K562 (cell line): ENCODE measurements around the gene FADS1. TPM values are rescaled to one million over a fixed set of nuclear protein-coding genes. Genes with fewer than 3 reads are reported as not detected.

Experiments used
- ARID1B ChIP-seq: fragments of 450-650 bp; IDR thresholded peaks from 2 replicates; pipeline ENCODE4 v1.6.1; 2016; ENCODE audit warnings: antibody characterized with exemption, mild to moderate bottlenecking, inconsistent platforms
- CBFB ChIP-seq: sonication (generic); formaldehyde crosslinking; IDR thresholded peaks from 2 replicates; pipeline ENCODE4 v1.4.0; 2020; ENCODE audit warnings: mild to moderate bottlenecking, missing genetic modification reagents
- EHMT2 ChIP-seq: fragments of 450-650 bp; IDR thresholded peaks from 2 replicates; pipeline ENCODE4 v1.6.1; 2018; ENCODE audit warnings: antibody characterized with exemption
- GATA2 ChIP-seq: sonication (generic); formaldehyde crosslinking; IDR thresholded peaks from 2 replicates; pipeline ENCODE4 v1.4.0; 2020; ENCODE audit warnings: mild to moderate bottlenecking, missing genetic modification reagents
- HDAC6 ChIP-seq: IDR thresholded peaks from 2 replicates; pipeline ENCODE4 v1.6.1; 2012; ENCODE audit warnings: low read depth, mild to moderate bottlenecking, control low read depth, inconsistent platforms, low read length, moderate library complexity
- HNRNPUL1 ChIP-seq: fragments of 200-400 bp; formaldehyde crosslinking; IDR thresholded peaks from 2 replicates; pipeline ENCODE4 v1.6.1; 2017; ENCODE audit warnings: low read length
- KHSRP ChIP-seq: fragments of 450-650 bp; IDR thresholded peaks from 2 replicates; pipeline ENCODE4 v1.6.1; 2017
- MBD2 ChIP-seq: sonication (generic); IDR thresholded peaks from 2 replicates; pipeline ENCODE4 v1.6.1; 2016; ENCODE audit warnings: low read depth, borderline replicate concordance
- MCM5 ChIP-seq: fragments of 450-650 bp; IDR thresholded peaks from 2 replicates; pipeline ENCODE4 v1.6.1; 2016; ENCODE audit warnings: low read depth
- MYNN ChIP-seq, 2 experiments: sonication (generic); formaldehyde crosslinking in 1 of 2; IDR thresholded peaks; 2 replicates each; pipeline versions ENCODE4 v1.5.0 to v1.6.1; 2016 to 2020; ENCODE audit warnings: antibody characterized with exemption in 1 of 2, missing genetic modification reagents in 1 of 2
- NCOA6 ChIP-seq: fragments of 450-650 bp; IDR thresholded peaks from 2 replicates; pipeline ENCODE4 v1.6.1; 2017; ENCODE audit warnings: mild to moderate bottlenecking
- NEUROD1 ChIP-seq: fragments of 150-350 bp; IDR thresholded peaks from 2 replicates; pipeline ENCODE4 v1.6.1; 2014; ENCODE audit warnings: borderline replicate concordance, low read length, low read depth; ENCODE audit not compliant: partially characterized antibody
- NFRKB ChIP-seq: fragments of 450-650 bp; IDR thresholded peaks from 2 replicates; pipeline ENCODE4 v1.6.1; 2016; ENCODE audit warnings: low read depth
- NFYB ChIP-seq: IDR thresholded peaks from 2 replicates; pipeline ENCODE4 v1.6.1; 2011; ENCODE audit warnings: mild to moderate bottlenecking, moderate library complexity; ENCODE audit not compliant: insufficient read length; ENCODE audit errors: extremely low read depth
- SAP30 ChIP-seq: fragments of 200-600 bp; sonication (generic); IDR thresholded peaks from 2 replicates; pipeline ENCODE4 v1.6.1; 2012; ENCODE audit warnings: borderline replicate concordance, low read depth, mild to moderate bottlenecking, moderate library complexity, low read length, control low read depth, inconsistent platforms; ENCODE audit not compliant: insufficient read depth, poor library complexity, severe bottlenecking
- STAT5B ChIP-seq: fragments of 250-450 bp; sonication (Bioruptor Pico); IDR thresholded peaks from 2 replicates; pipeline ENCODE4 v1.8.0; 2021; ENCODE audit warnings: mild to moderate bottlenecking, inconsistent platforms
- ZKSCAN1 ChIP-seq: fragments of 150-350 bp; IDR thresholded peaks from 2 replicates; pipeline ENCODE4 v1.6.1; 2016; ENCODE audit warnings: low read depth, low read length
- ZKSCAN8 ChIP-seq: fragments of 200-800 bp; sonication (Bioruptor generic); IDR thresholded peaks from 2 replicates; pipeline ENCODE4 v1.6.1; 2016; ENCODE audit warnings: missing genetic modification characterization, missing compliant biosample characterization
- ZNF184 ChIP-seq: sonication (generic); formaldehyde crosslinking; IDR thresholded peaks from 2 replicates; pipeline ENCODE4 v1.5.0; 2020; ENCODE audit warnings: missing genetic modification reagents
- ZNF436 ChIP-seq: fragments of 250-450, 450-650 bp; sonication (Bioruptor Pico); formaldehyde crosslinking; IDR thresholded peaks from 2 replicates; pipeline ENCODE4 v1.7.0; 2020; ENCODE audit warnings: mild to moderate bottlenecking
- ZNF518B ChIP-seq: fragments of 250-450 bp; sonication (Bioruptor Pico); IDR thresholded peaks from 2 replicates; pipeline ENCODE4 v1.5.0; 2021; ENCODE audit warnings: mild to moderate bottlenecking, moderate library complexity
- ZNF655 ChIP-seq: fragments of 250-450 bp; sonication (Bioruptor Pico); IDR thresholded peaks from 2 replicates; pipeline ENCODE4 v1.5.0; 2021
- ZNF778 ChIP-seq: fragments of 450-650 bp; formaldehyde crosslinking; IDR thresholded peaks from 2 replicates; pipeline ENCODE4 v1.4.0; 2020; ENCODE audit warnings: mild to moderate bottlenecking, moderate library complexity
- polyA plus RNA-seq, 8 experiments: library from polyadenylated mRNA; depleted of rRNA in 4 of 8; stranded (reverse) in 5 of 8; unstranded in 3 of 8; fragments of >200 nt; fragmentation: Nextera tagmentation in 2 of 8; fragmentation: Illumina TruSeq in 1 of 8; extraction: Ambion mirVana in 2 of 8; extraction: Trizol in 1 of 8; gene quantifications; 2 replicates each; pipeline versions ENCODE4 v1.2.1 to v1.2.3, GENCODE V29; 2011 to 2014; ENCODE audit warnings: inconsistent platforms in 1 of 8, missing spikeins in 1 of 8
- total RNA-seq, 7 experiments: library from RNA; depleted of rRNA in 6 of 7; stranded (reverse); fragments of >200 nt in 6 of 7; fragmentation: Illumina TruSeq in 2 of 7; extraction: Trizol in 2 of 7; gene quantifications; 2 replicates each; pipeline versions ENCODE4 v1.2.1 to v1.2.3, GENCODE V29; 2011 to 2021; ENCODE audit warnings: low replicate concordance in 1 of 7

FADS1 gene
- total and polyA plus RNA-seq, 9 of the 15 experiments (the other 6 are each of a cell fraction or from before 2014, with no cell fraction given), result 110 to 864 (median 364) TPM

- TF ChIP-seq ZNF518B (CRISPR knock-in tag) (no peak), MCM5 (no peak), NCOA6 (no peak), KHSRP (no peak), EHMT2 (no peak), ZNF778 (CRISPR knock-in tag) (no peak), MYNN (IDR thresholded peaks at IDR 0.05) (0 out of 2 replicates have a peak, but pooled peaks have one; percentile 31), MYNN (CRISPR knock-in tag; IDR thresholded peaks at IDR 0.05) (no peak), HNRNPUL1 (no peak), HDAC6 (no peak), NFYB (no peak), CBFB (CRISPR knock-in tag) (no peak), ZNF184 (no peak), GATA2 (CRISPR knock-in tag) (no peak), ARID1B (no peak), ZNF655 (CRISPR knock-in tag) (0 out of 2 replicates have a peak, but pooled peaks have one; percentile 43), NFRKB (no peak), ZNF436 (CRISPR knock-in tag) (no peak), STAT5B (CRISPR knock-in tag) (no peak), MBD2 (no peak), NEUROD1 (no peak), ZKSCAN8 (CRISPR knock-in tag) (no peak), ZKSCAN1 (no peak), SAP30 (no peak)
These were observed 19.4 kb downstream of the FADS1 start (continued) for GRCh38 chr11:61797263-61797944.
